H1 (cell line): ENCODE data around the gene CCL8. TPM values are rescaled to one million over a fixed set of nuclear protein-coding genes. Genes with fewer than 3 reads are reported as not detected.
A peak's percentile ranks its signal among the peaks of the same experiment; 100 is the strongest.

Source experiments
- CTCF ChIA-PET: fragments of 300-600 bp; sonication (Branson Sonifier 250); formaldehyde crosslinking; loops from one replicate; lab custom pipeline; 2021; ENCODE audit not compliant: partially characterized antibody; lab: Charles Lee
- POLR2A ChIA-PET: fragments of 300-600 bp; sonication (Branson Sonifier 250); formaldehyde crosslinking; loops from one replicate; lab custom pipeline; 2021; ENCODE audit warnings: inconsistent platforms; ENCODE audit not compliant: partially characterized antibody; lab: Charles Lee
- DNase-seq, 2 experiments: peaks; one replicate each; pipeline versions ENCODE4 v3.0.0 to v3.0.0-alpha.2; 2010 to 2022; ENCODE audit warnings: low spot score in 2 of 2, low read depth in 1 of 2, mixed read lengths in 1 of 2
- FAIRE-seq: peaks from 2 replicates; lab custom pipeline; 2011; peaks lifted over from hg19 to GRCh38; lab: Jason Lieb, UNC
- H2AFZ ChIP-seq: 2 replicates; pipeline ENCODE4 v1.8.1; 2012; ENCODE audit warnings: low read length, inconsistent platforms
- H2AK5ac ChIP-seq: 2 replicates; pipeline ENCODE4 v1.6.1; 2013; ENCODE audit warnings: low read depth, low read length
- H2BK120ac ChIP-seq: replicated peaks from 2 replicates; pipeline ENCODE3; 2013; ENCODE audit warnings: low read depth, low read length, inconsistent platforms
- H2BK12ac ChIP-seq: 2 replicates; pipeline ENCODE4 v1.6.1; 2013; ENCODE audit warnings: low read depth, low read length
- H2BK15ac ChIP-seq: 2 replicates; pipeline ENCODE4 v1.6.1; 2013; ENCODE audit warnings: low read length
- H2BK20ac ChIP-seq: 2 replicates; pipeline ENCODE4 v1.6.1; 2013; ENCODE audit warnings: low read length
- H2BK5ac ChIP-seq: 2 replicates; pipeline ENCODE4 v1.6.1; 2013; ENCODE audit warnings: low read depth, low read length
- H3K14ac ChIP-seq: 2 replicates; pipeline ENCODE4 v1.6.1; 2013; ENCODE audit warnings: inconsistent platforms; ENCODE audit not compliant: insufficient read length
- H3K18ac ChIP-seq: 2 replicates; pipeline ENCODE4 v1.6.1; 2013; ENCODE audit warnings: low read length; ENCODE audit errors: extremely low read depth
- H3K23ac ChIP-seq: 2 replicates; pipeline ENCODE4 v1.6.1; 2013; ENCODE audit warnings: inconsistent platforms; ENCODE audit not compliant: insufficient read length
- H3K23me2 ChIP-seq: 2 replicates; pipeline ENCODE4 v1.6.1; 2013; ENCODE audit warnings: low read depth, low read length
- H3K27ac ChIP-seq: 2 replicates; pipeline ENCODE4 v1.6.1; 2011; ENCODE audit warnings: low read depth, low read length, inconsistent platforms
- H3K27me3 ChIP-seq, 4 experiments: replicated peaks in 1 of 4; 1 replicate in 1 of 4; 2 replicates in 3 of 4; pipeline versions ENCODE4 v1.6.1 to v1.8.1; 2011 to 2013; ENCODE audit warnings: low read length in 3 of 4, mild to moderate bottlenecking in 3 of 4, inconsistent platforms in 2 of 4, mixed read lengths in 2 of 4, moderate library complexity in 1 of 4; ENCODE audit not compliant: control insufficient read depth in 3 of 4, insufficient read depth in 3 of 4; ENCODE audit errors: extremely low read depth in 1 of 4
- H3K36me3 ChIP-seq, 4 experiments: 2 replicates each; pipeline versions ENCODE4 v1.6.1 to v1.8.1; 2011 to 2013; ENCODE audit warnings: mild to moderate bottlenecking in 4 of 4, low read length in 3 of 4, moderate library complexity in 2 of 4, control low read depth in 1 of 4, inconsistent platforms in 1 of 4; ENCODE audit not compliant: insufficient read depth in 4 of 4, control insufficient read depth in 2 of 4
- H3K4ac ChIP-seq: replicated peaks from 2 replicates; pipeline ENCODE3; 2013; ENCODE audit warnings: low read length, low read depth, mixed read lengths, inconsistent platforms; ENCODE audit not compliant: insufficient read length
- H3K4me1 ChIP-seq, 4 experiments: replicated peaks in 1 of 4; 1 replicate in 1 of 4; 2 replicates in 3 of 4; pipeline versions ENCODE4 v1.6.1 to v1.8.1; 2011 to 2013; ENCODE audit warnings: low read length in 3 of 4, inconsistent platforms in 2 of 4, mixed read lengths in 1 of 4; ENCODE audit not compliant: insufficient read depth in 4 of 4, control insufficient read depth in 3 of 4
- H3K4me2 ChIP-seq, 2 experiments: 2 replicates each; pipeline versions ENCODE4 v1.6.1 to v1.8.1; 2011 to 2013; ENCODE audit warnings: low read depth in 2 of 2, low read length in 2 of 2, control low read depth in 1 of 2, inconsistent platforms in 1 of 2, mild to moderate bottlenecking in 1 of 2; ENCODE audit not compliant: insufficient read depth in 1 of 2
- H3K4me3 ChIP-seq, 4 experiments: fragments of 200-600, 300-600 bp in 1 of 4; sonication (generic), shearing (Covaris generic), sonication (Bioruptor Twin) in 1 of 4; 2 replicates each; pipeline versions ENCODE4 v1.5.1 to v1.8.1; 2011 to 2016; ENCODE audit warnings: low read length in 4 of 4, low read depth in 3 of 4, control low read depth in 2 of 4, inconsistent platforms in 2 of 4, mild to moderate bottlenecking in 2 of 4, mixed read lengths in 1 of 4, moderate library complexity in 1 of 4; ENCODE audit not compliant: insufficient read depth in 2 of 4; ENCODE audit errors: extremely low read depth in 1 of 4
- H3K56ac ChIP-seq: replicated peaks from 2 replicates; pipeline ENCODE3; 2013; ENCODE audit warnings: low read depth, mild to moderate bottlenecking, mixed read lengths, low read length, inconsistent platforms; ENCODE audit not compliant: insufficient read length
- H3K79me1 ChIP-seq: 2 replicates; pipeline ENCODE4 v1.6.1; 2013; ENCODE audit warnings: low read depth, low read length, control low read depth
- H3K79me2 ChIP-seq, 2 experiments: 2 replicates each; pipeline versions ENCODE4 v1.6.1 to v1.8.1; 2012 to 2013; ENCODE audit warnings: low read length in 2 of 2, mild to moderate bottlenecking in 2 of 2, inconsistent platforms in 1 of 2; ENCODE audit not compliant: insufficient read depth in 2 of 2, control insufficient read depth in 1 of 2
- H3K9ac ChIP-seq, 4 experiments: replicated peaks in 1 of 4; 1 replicate in 1 of 4; 2 replicates in 3 of 4; pipeline versions ENCODE4 v1.6.1 to v1.8.1; 2011 to 2013; ENCODE audit warnings: low read depth in 3 of 4, low read length in 3 of 4, control low read depth in 2 of 4, mild to moderate bottlenecking in 2 of 4, moderate library complexity in 2 of 4, inconsistent platforms in 1 of 4; ENCODE audit errors: extremely low read depth in 1 of 4
- H3K9me3 ChIP-seq, 2 experiments: 2 replicates each; pipeline versions ENCODE4 v1.6.1 to v1.8.1; 2012 to 2013; ENCODE audit warnings: mild to moderate bottlenecking in 2 of 2, moderate library complexity in 2 of 2, control low read depth in 1 of 2, inconsistent platforms in 1 of 2, low read depth in 1 of 2, low read length in 1 of 2, mixed read lengths in 1 of 2; ENCODE audit not compliant: insufficient read depth in 2 of 2
- H4K20me1 ChIP-seq, 2 experiments: replicated peaks in 1 of 2; 2 replicates each; pipeline versions ENCODE3 to v1.8.1; 2011 to 2013; ENCODE audit warnings: inconsistent platforms in 2 of 2, low read length in 2 of 2, mild to moderate bottlenecking in 1 of 2; ENCODE audit not compliant: insufficient read depth in 2 of 2, control insufficient read depth in 1 of 2
- H4K5ac ChIP-seq: 2 replicates; pipeline ENCODE4 v1.6.1; 2013; ENCODE audit warnings: low read length, low read depth, mixed read lengths, inconsistent platforms; ENCODE audit not compliant: insufficient read length
- H4K8ac ChIP-seq: 2 replicates; pipeline ENCODE4 v1.8.0; 2013; ENCODE audit warnings: mild to moderate bottlenecking, moderate library complexity, low read length, inconsistent platforms; ENCODE audit not compliant: insufficient read depth; ENCODE audit errors: extremely low read depth
- H4K91ac ChIP-seq: replicated peaks from 2 replicates; pipeline ENCODE3; 2013; ENCODE audit warnings: low read length, mixed read lengths, inconsistent platforms; ENCODE audit not compliant: insufficient read length
- ASH2L ChIP-seq: fragments of 200-600, 300-600 bp; sonication (generic); IDR thresholded peaks from one replicate; pipeline ENCODE4 v1.7.1; 2017; ENCODE audit warnings: low read length
- BACH1 ChIP-seq: IDR thresholded peaks from 2 replicates; pipeline ENCODE4 v1.6.1; 2012; ENCODE audit warnings: low read length, improper control_type of control experiment
- CHD2 ChIP-seq: IDR thresholded peaks from 2 replicates; pipeline ENCODE4 v1.6.1; 2012; ENCODE audit warnings: low read length, improper control_type of control experiment
- EGR1 ChIP-seq: IDR thresholded peaks from 2 replicates; pipeline ENCODE4 v1.6.1; 2011; ENCODE audit warnings: low read depth, low read length, borderline replicate concordance
- EZH2 ChIP-seq: fragments of 200-600 bp; sonication (generic); IDR thresholded peaks from 2 replicates; pipeline ENCODE4 v1.7.1; 2012; ENCODE audit warnings: low read depth, mild to moderate bottlenecking, moderate library complexity, low read length, inconsistent platforms; ENCODE audit not compliant: severe bottlenecking
- JUN ChIP-seq: IDR thresholded peaks from 2 replicates; pipeline ENCODE4 v1.6.1; 2011; ENCODE audit warnings: low read depth, mild to moderate bottlenecking, improper control_type of control experiment, low read length
- KDM4A ChIP-seq: IDR thresholded peaks from one replicate; pipeline ENCODE4 v1.7.1; 2012; ENCODE audit warnings: low read depth, mild to moderate bottlenecking, moderate library complexity, low read length, inconsistent platforms; ENCODE audit not compliant: severe bottlenecking
- SAP30 ChIP-seq: fragments of 300-600 bp; sonication (generic); IDR thresholded peaks from 2 replicates; pipeline ENCODE4 v1.7.1; 2012; ENCODE audit warnings: low read length, moderate library complexity, mild to moderate bottlenecking, inconsistent platforms; ENCODE audit not compliant: insufficient read depth, insufficient replicate concordance
- SIN3A ChIP-seq, 2 experiments: IDR thresholded peaks in 1 of 2; conservative IDR thresholded peaks in 1 of 2; 2 replicates each; pipeline ENCODE4 v1.6.1; 2011 to 2012; ENCODE audit warnings: low read length in 2 of 2, improper control_type of control experiment in 1 of 2, low read depth in 1 of 2, mild to moderate bottlenecking in 1 of 2
- TCF12 ChIP-seq: IDR thresholded peaks from 2 replicates; pipeline ENCODE4 v1.6.1; 2011; ENCODE audit warnings: low read depth, mild to moderate bottlenecking, low read length
- WGBS, 2 experiments: shearing (Covaris generic) in 1 of 2; methylation state at CpG; one replicate each; pipeline versions ENCODE4 v1.1.6 to v1.1.7; 2013 to 2015; ENCODE audit warnings: low lambda C conversion rate in 2 of 2, mixed read lengths in 2 of 2, inconsistent platforms in 1 of 2, low coverage in 1 of 2, missing lambda C conversion rate in 1 of 2; ENCODE audit not compliant: insufficient replicate concordance in 2 of 2, insufficient coverage in 1 of 2, insufficient read length in 1 of 2; ENCODE audit errors: extremely low coverage in 1 of 2, missing lambda C conversion rate in 1 of 2; 5-methylcytosine and 5-hydroxymethylcytosine counted together
- polyA plus RNA-seq, 7 experiments: library from polyadenylated mRNA; depleted of rRNA in 3 of 7; stranded (reverse) in 5 of 7; unstranded in 2 of 7; fragments of >200 nt in 5 of 7; fragments of 200-250 nt in 2 of 7; gene quantifications; 1 replicate in 5 of 7; 2 replicates in 1 of 7; 4 replicates in 1 of 7; pipeline versions ENCODE4 v1.2.1 to v1.2.3, GENCODE V29; 2011 to 2013; ENCODE audit warnings: missing spikeins in 2 of 7, mixed read lengths in 2 of 7
- total RNA-seq: library from RNA; stranded (reverse); fragmentation: NEBNext Ultra II Directional; extraction: Animal tissue kit (Norgen Biotek cat#: 25700); gene quantifications from 2 replicates; pipeline ENCODE4 v1.2.1, GENCODE V29; 2021
- TF ChIP-seq, protein P1 (sequence below): IDR thresholded peaks from 2 replicates; pipeline ENCODE4 v1.6.1; 2011; ENCODE audit warnings: low read depth, mild to moderate bottlenecking, low read length; ENCODE audit not compliant: insufficient read depth

Gene CCL8
- total and polyA plus RNA-seq, 2 of the 8 experiments (the other 6 are each of a cell fraction or from before 2014, with no cell fraction given) = not detected

DNA sequence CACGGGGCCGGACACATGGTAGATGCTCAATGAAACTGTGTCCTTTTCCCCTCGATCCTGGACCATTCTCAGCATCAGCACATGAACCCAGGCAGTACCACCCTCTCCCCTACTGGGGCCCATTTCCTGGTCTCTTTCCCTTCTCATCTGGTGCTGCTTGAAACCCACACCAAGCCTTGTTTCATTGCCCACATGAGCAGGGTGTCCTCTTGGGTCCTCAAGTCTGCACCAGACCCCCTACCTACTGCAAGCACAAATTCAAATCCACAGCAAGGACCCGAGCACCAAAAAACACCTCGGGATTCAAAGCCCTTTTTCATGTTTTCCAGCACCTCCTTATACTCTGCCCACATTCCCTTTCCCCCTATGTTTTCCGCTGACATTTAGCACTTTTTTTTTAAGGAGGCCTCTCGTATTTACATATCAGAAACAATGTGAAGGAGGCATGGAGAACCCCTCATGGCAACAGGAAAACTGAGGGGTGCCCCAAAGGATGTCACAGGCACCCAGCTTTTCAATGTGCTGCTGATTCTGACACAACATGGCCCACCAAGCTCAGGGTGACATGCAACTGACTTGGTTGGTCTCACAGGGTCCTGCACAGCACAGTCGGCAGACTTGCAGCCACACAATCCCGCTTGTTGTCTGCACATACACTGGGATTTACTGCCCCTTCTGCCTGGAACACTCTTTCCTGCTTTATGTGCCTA, 48.4 kb downstream of the CCL8 start:
- 90% methylated on average over 9 of the region's 9 CpGs; no CpG with 5 or more reads in 1 of the 2 experiments for WGBS, 2 experiments
- H4K91ac ChIP-seq = no peak overlapping the region
- no peak overlapping the region for H2BK5ac ChIP-seq
- no peak overlapping the region for H3K27ac ChIP-seq
- no peak overlapping the region for H2BK120ac ChIP-seq
- FAIRE-seq (no peak), DNase-seq (peak in 1 of 2 experiments; percentile 32)
- no peak overlapping the region for H2BK20ac ChIP-seq
- H3K4me1 ChIP-seq = no peaks in the 10 kb centered on the region
- no peaks in the 10 kb centered on the region for H4K20me1 ChIP-seq
- H4K5ac ChIP-seq = no peak overlapping the region
- CTCF ChIA-PET = interaction anchor here (0.6 to 15.7 kb wide), 3 partner anchors 165 to 410 kb away, joined by 4 to 442 read pairs (median 4); no protein-coding TSS in a partner anchor
- H2BK15ac ChIP-seq = no peak overlapping the region
- H4K8ac ChIP-seq = no peak overlapping the region
- no peak overlapping the region for H3K4me2 ChIP-seq
- H3K79me2 ChIP-seq = no peaks in the 10 kb centered on the region
- no peak overlapping the region for H3K14ac ChIP-seq
- POLR2A ChIA-PET = interaction anchor here (1.2 kb wide), 1 partner anchor 211 kb away, joined by 5 read pairs; no protein-coding TSS in a partner anchor
- H2BK12ac ChIP-seq = no peak overlapping the region
- H3K56ac ChIP-seq = no peak overlapping the region
- no peak overlapping the region for H3K4ac ChIP-seq
- no peak overlapping the region for H3K23ac ChIP-seq
- H3K27me3 ChIP-seq = no peaks in the 10 kb centered on the region
- no peaks in the 10 kb centered on the region for H3K79me1 ChIP-seq
- no peak overlapping the region for H3K4me3 ChIP-seq
- no peak overlapping the region for H3K9ac ChIP-seq
- no peak overlapping the region for H3K18ac ChIP-seq
- H2AK5ac ChIP-seq = no peak overlapping the region
- H2AFZ ChIP-seq = no peak overlapping the region
- no peaks in the 10 kb centered on the region for H3K36me3 ChIP-seq
- no peaks in the 10 kb centered on the region for H3K9me3 ChIP-seq
- H3K23me2 ChIP-seq = no peaks in the 10 kb centered on the region
- TF ChIP-seq CHD2 (no peak), EZH2 (no peak), JUN (no peak), EGR1 (no peak), SIN3A (conservative IDR thresholded peaks at IDR 0.05 in 1 of 2, IDR thresholded peaks at IDR 0.05 in 1 of 2; ENCODE audit: low read depth in 1 of 2, low read length in 2 of 2) (no peak), TCF12 (no peak), ASH2L (no peak), SAP30 (no peak), KDM4A (no peak), BACH1 (no peak)
- TF ChIP-seq, protein P1, sequence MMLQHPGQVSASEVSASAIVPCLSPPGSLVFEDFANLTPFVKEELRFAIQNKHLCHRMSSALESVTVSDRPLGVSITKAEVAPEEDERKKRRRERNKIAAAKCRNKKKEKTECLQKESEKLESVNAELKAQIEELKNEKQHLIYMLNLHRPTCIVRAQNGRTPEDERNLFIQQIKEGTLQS = no peak
